ENCODE measurements around the gene IP6K3.

IP6K3 gene, protein sequence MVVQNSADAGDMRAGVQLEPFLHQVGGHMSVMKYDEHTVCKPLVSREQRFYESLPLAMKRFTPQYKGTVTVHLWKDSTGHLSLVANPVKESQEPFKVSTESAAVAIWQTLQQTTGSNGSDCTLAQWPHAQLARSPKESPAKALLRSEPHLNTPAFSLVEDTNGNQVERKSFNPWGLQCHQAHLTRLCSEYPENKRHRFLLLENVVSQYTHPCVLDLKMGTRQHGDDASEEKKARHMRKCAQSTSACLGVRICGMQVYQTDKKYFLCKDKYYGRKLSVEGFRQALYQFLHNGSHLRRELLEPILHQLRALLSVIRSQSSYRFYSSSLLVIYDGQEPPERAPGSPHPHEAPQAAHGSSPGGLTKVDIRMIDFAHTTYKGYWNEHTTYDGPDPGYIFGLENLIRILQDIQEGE

GRCh38 chr6:33746651-33747100, at the start of gene IP6K3:
TSS of gene IP6K3 (minus strand) at chr6:33746905. CDS start at chr6:33735476, 11,429 bp downstream.
- DNase-seq = no peak

DNA sequence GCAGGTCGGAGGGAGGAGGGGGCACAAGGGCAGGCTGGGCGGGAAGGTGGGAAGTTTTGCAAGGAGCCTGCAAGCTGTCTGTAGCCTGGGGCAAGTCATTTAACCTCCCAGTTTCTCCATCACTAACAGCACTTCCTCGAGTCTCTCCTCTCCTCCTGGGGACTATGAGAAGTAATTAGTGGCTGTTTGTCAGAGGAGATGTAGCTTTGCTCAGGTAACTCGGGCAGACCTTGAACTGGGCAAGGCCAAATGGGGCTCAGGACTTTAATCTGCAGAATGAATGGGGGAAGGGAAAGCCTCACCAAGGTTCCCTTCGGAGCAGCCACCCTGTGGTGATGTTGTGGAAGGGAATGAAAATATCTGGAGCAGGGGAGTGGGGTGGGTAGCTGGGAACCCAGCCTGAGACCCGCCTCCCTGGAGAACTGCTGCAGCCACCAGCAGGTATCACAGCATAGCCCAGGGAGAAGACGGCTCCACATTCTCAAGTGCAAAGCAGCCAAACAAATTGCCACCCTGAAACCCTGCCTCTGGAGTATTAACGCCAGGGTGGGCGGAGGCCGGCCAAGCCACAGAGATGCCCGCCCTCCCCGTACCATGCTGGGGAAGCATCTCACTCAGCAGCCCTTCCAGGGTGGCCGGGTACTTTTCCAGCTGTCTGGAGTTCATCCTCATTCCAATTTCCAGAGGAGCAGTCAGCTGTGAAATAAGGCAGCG, 48.4 kb upstream of the IP6K3 start:
- no peak for DNase-seq

- DNase-seq = no peak
These were observed 46.3 kb upstream of the IP6K3 start for GRCh38 chr6:33792981-33793380.

- no peak for DNase-seq
These were observed 44.9 kb upstream of the IP6K3 start for GRCh38 chr6:33791620-33792019.

DNA sequence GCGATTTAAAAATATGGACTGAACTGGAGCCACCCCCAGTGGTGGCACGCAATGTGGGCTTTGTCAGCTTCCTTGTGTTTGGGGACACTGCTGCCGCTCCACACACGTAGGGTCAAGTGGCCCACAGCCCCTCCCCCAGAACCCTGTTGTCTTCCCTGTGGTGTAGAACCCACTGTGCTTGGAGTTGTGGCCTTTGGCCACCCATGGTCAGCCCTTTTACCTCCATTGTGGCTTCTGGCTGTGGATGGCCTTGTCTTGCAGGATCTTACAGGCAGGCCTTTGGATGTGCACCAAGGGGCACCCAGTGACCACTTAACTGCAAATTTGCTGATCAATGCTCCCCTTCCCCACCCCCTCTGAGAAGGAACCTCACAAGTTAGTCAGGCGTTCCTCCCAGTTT, 44.2 kb upstream of the IP6K3 start:
- no peak for DNase-seq

GRCh38 chr6:33790379-33790778, 43.7 kb upstream of the IP6K3 start:
- DNase-seq = no peak

DNA sequence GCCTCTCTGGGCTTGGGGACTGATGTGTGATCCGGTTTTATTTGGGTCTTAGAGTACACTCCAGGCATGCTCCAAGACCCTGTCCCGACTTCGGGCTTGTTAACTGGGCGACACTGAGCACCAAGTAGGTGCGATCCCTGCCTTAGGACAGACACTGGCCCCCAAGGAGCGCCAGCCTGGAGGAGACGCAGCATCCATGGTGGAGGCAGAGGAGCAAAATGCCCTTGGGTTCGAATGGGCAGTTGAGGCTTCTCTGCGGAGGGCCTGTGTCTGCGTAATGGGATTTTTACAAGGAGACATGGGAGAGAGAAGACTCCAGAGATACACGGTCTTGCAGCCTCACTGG, 42.8 kb upstream of the IP6K3 start:
- no peak for DNase-seq

GRCh38 chr6:33788694-33789549, 42.2 kb upstream of the IP6K3 start, which contains the start of gene LEMD2:
TSS of gene LEMD2 (minus strand) at chr6:33789130. CDS start at chr6:33789116, 14 bp downstream.
- DNase-seq = peak; percentile 32

DNA sequence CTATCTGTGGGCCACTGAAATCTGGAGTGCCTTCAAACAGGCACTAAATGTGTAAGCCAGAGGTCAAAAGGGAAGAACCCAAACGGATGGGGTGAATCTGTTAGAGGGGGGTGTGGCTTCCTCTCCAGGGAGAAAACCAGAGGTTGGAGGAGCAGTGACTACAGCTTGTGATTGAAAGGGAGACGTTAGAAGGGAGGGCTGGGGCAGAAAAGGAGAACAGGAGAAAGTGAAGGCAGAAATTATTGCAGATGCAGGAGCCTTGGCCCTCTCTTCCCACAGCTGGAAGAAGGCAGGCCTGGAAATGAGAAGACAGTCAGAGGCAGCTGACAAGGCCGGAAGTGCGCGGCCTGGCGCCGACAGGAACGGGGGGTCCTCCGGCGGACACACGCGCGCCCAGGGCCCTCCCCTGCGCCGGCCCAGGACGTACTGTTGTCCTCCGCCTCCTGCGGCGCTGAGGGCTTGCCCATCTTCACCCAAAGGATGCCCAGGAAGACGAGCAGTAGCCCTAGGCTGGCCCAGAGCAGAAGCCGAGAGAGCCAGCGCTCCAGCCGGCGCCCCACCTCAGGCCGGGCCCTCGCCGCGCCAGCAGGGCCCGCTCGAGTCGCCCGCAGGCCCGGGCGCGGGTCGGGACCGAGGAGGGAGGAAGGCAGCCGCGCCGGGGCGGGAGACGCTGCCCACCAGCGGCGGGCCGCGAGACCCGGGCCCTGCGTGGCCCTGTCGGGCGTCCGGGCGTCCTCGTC, 41.4 kb upstream of the IP6K3 start:
- DNase-seq = no peak

DNA sequence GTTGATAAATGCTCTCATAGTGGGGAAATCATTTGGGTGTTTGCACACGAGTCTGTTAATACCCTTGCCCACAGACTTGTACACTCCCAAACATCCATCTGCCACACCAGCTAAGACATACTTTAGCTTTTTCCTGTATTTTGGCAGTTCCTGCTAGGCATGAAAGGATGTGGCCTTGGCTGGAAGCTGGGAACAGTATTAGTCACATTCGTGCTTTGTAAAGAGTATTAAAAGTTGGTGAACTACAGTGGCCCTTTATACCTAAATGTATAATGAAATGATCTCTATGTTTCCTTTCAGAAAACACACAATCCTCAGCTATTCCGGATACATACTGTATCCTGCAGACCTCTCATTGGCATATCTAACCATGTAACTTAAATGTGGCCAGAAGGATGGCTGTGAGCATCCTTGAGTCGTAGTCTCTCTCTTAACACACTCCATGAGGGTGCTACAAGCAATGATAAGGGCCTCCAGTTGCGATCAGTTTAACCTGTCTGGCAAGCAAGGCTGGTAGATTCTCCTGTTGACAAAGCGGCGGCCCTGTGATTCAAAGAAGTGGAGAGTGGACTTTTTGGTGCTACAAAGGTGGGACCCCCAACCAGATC, 40.7 kb upstream of the IP6K3 start:
- no peak for DNase-seq

- DNase-seq = no peak
These were observed 40.0 kb upstream of the IP6K3 start for GRCh38 chr6:33786736-33787135.

- DNase-seq = no peak
These were observed 39.1 kb upstream of the IP6K3 start for GRCh38 chr6:33785778-33786177.

GRCh38 chr6:33784787-33785186, 38.1 kb upstream of the IP6K3 start:
- DNase-seq = no peak

GRCh38 chr6:33783781-33784520, 37.2 kb upstream of the IP6K3 start:
- no peak for DNase-seq

- DNase-seq = no peak
These were observed 35.9 kb upstream of the IP6K3 start for GRCh38 chr6:33782561-33782960.

DNA sequence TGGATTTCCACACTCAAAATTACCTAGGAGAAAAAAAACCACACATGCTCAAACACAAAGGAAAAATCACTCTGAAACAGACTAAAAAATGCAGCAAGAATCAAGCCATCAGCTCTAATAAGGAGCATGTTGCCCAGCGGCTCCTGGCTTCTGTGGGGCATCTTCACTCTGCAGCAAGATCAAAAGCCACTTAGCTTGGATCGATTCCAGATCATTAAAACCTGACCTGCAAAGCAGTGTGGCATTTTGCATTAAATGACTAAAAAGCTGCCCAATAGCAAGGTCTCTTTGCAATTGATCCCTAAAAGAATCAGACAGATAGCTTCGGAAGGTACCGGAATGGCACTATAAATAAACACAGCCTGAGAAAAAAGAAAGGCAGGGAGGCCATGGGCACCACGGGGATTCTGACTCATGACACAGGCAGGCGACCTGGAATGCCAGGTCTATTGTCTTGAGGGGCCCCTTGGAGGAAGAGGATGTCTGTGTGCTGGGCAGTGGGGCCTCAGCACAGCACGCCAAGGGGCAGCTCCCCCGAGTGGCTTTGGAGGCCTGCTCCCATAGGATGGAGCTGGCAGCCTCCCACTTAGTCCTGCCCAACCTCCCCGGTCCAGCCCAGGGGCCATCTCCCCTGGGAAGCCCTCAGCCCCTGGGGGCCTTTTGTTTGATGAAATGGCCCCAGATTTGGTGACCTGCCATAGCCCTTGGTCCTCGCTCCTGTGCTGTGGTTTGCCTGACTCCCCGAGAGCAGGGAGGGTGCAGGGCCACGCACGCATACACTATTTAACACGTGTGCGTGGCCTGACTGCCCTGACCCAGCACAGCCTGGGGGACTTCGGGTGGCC, 34.6 kb upstream of the IP6K3 start:
- DNase-seq = no peak

- no peak for DNase-seq
These were observed 33.2 kb upstream of the IP6K3 start for GRCh38 chr6:33779895-33780294.

GRCh38 chr6:33779290-33779689, 32.6 kb upstream of the IP6K3 start:
- no peak for DNase-seq

DNA sequence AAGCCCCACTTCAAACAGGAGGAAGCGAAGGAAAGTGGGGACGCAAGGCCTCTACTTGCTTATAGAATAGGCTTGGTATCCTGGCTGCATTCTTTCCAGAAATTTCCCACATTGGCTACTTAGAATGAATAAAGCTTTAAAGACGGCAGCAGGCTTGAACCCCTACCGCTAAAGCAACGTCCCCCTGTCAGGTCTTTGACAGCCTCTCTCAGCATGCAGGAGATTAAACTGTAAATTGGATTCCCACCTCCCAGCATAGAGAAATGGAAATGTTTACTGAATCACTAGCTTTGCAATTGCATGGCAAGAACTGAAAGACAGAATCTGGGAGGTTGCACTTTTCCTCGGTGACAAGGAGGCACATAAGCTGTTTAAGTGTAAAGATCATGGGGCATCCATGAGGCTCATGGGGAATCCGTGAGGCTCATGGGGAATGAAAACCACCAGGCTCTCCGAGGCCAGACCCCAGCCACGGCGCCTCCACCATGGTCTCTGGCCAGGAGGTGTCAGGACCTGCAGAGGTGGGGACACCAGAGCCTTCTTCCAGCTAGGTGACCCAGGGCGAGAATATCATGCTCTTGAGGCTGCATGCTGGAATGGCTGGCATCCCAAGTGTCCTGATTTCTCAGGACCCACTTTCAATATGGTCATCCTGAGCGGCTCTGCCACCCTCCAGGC, 31.9 kb upstream of the IP6K3 start:
- no peak for DNase-seq
